ENCODE data around the gene GPX7.
A peak's percentile ranks its signal among the peaks of the same experiment; 100 is the strongest.

The GPX7 gene

GRCh38 chr1:52629325-52629643 lies 27.1 kb downstream of the GPX7 start:
- no peak for DNase-seq (ENCODE audit: low spot score)

- DNase-seq (ENCODE audit: low spot score): no peak
These were observed 27.5 kb downstream of the GPX7 start for GRCh38 chr1:52629667-52630066.

- no peak for DNase-seq (ENCODE audit: low spot score)
These were observed 29.7 kb downstream of the GPX7 start for GRCh38 chr1:52631759-52632331.

GRCh38 chr1:52632732-52633290 lies 30.6 kb downstream of the GPX7 start, which contains the start of gene SHISAL2A:
Gene SHISAL2A, plus strand, starts transcription at chr1:52633168. Its CDS starts 326 bp downstream, at chr1:52633494.
- DNase-seq (ENCODE audit: low spot score): peak; percentile 13

GRCh38 chr1:52633291-52633754 lies 31.2 kb downstream of the GPX7 start:
- no peak for DNase-seq (ENCODE audit: low spot score)

- DNase-seq (ENCODE audit: low spot score): no peak
These were observed 31.9 kb downstream of the GPX7 start for GRCh38 chr1:52634111-52634510.

- no peak for DNase-seq (ENCODE audit: low spot score)
These were observed 33.3 kb downstream of the GPX7 start for GRCh38 chr1:52635321-52636089.

GRCh38 chr1:52636721-52637695 lies 34.8 kb downstream of the GPX7 start:
- no peak for DNase-seq (ENCODE audit: low spot score)

- DNase-seq (ENCODE audit: low spot score): no peak
These were observed 35.8 kb downstream of the GPX7 start for GRCh38 chr1:52637946-52638345.

- DNase-seq (ENCODE audit: low spot score): no peak
These were observed 38.5 kb downstream of the GPX7 start for GRCh38 chr1:52640697-52641096.

GRCh38 chr1:52641307-52641706 lies 39.1 kb downstream of the GPX7 start:
- no peak for DNase-seq (ENCODE audit: low spot score)

- DNase-seq (ENCODE audit: low spot score): no peak
These were observed 43.1 kb downstream of the GPX7 start for GRCh38 chr1:52645261-52645660.

- no peak for DNase-seq (ENCODE audit: low spot score)
These were observed 49.7 kb downstream of the GPX7 start for GRCh38 chr1:52651904-52652303.

- DNase-seq (ENCODE audit: low spot score): no peak
These were observed 51.2 kb downstream of the GPX7 start for GRCh38 chr1:52653207-52653849.

- DNase-seq (ENCODE audit: low spot score): no peak
These were observed 51.9 kb downstream of the GPX7 start for GRCh38 chr1:52654063-52654462.

GRCh38 chr1:52657702-52658101 lies 55.5 kb downstream of the GPX7 start:
- no peak for DNase-seq (ENCODE audit: low spot score)

All from AG08395 (cell line).